HG02623 (cell line): ENCODE data around the gene MAN2A2.
"Not testable (repeated sequence)": the region's sequence is repeated elsewhere in the genome, so short reads cannot be mapped to it uniquely, and the experiment has no call there.

ENCODE experiments used
- ATAC-seq: cut with Tn5 transposase; IDR thresholded peaks from one replicate; pipeline ENCODE4 v1.9.1; 2021; ENCODE audit warnings: moderate library complexity; ENCODE audit not compliant: unreplicated experiment

MAN2A2 gene

DNA sequence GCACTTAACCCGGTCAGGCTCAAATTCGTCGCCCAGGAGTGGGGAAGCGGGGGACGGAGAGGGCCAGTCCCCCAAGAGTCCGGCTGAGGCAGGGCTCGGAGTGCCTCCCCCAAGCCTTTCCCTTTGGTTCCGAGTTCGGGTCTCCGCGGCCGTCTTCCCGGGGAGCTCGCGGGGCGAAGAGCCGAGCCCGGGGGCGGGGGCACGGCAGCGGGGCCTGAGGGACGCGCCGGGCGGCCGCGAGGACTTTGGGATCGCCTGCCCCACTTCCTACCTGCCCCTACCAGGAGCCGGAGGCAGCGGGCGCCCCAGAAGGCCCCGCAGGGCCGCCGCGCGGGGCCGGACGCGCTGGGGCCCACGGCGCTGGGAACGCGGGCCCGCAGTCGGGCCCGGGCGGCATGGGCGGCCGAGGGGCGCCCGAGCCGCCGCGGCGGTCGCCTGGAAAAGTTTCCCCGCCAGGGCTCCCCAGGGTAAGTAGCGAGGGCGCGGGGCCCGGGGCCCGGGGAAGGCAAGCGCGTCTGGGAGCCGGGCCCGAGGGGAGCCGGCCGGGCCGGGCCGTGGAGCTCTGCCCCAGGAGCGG lies 31.9 kb upstream of the MAN2A2 start:
- no peak for ATAC-seq

- ATAC-seq: no peak
These were observed 31.2 kb upstream of the MAN2A2 start for GRCh38 chr15:90871716-90872485.

DNA sequence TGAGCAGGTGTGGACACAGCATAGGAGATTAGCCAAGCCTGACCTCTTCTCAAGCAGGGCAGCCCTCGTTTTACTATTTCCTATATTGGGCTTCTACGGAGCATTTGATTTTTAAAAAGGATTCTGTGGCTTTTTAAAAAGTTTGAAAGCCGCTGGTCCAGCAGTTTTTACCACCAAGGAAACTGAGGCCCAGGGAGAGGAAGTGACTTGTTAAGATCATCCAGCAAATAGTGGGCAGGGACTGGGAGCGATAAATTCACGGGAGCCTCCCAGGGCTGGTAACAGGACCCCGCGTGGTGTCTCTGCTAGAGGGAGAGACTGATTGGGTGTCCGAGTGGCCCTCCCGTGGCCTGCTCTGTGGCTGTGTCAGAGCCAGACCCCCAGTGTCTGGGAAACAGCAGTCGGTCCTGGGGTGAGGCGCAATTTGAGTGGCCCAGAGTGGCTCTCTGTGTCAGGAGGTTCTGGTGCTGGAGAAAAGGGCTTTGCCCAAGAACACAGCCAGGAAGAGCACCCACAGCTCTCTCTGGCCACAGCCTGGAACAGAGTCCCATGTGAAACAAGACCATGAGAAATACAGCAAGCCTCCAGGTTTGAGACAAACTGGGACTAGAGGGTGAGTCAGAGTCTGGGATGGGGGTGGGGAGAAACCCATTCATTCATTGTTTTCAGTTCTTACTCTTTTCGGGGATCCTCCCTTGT lies 30.5 kb upstream of the MAN2A2 start:
- ATAC-seq: no peak

DNA sequence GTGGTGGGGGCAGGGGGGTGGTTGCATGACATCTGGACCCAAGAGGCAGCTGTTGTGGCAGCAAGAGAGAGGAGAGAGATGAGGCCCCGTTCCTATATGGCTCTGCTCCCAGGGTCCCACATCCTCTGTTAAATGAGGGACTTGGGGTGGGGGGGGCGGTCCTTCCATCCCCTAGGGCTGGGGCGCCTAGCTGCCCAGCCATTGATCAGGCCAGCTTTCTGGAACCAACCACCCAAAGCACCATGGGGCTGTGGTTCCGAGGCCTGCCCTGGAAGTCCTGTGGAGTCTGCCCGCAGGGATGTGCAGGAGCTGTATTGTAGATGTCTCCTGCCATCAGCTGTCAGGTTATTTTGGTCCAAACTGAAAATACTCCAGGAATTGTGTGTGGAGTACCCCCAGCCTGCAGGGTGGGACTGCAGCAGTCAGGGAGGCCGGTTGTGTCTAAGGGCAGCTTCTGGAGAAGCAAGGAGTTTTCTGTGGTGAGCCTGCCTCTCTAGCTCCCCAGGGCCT lies 29.6 kb upstream of the MAN2A2 start:
- ATAC-seq: no peak

DNA sequence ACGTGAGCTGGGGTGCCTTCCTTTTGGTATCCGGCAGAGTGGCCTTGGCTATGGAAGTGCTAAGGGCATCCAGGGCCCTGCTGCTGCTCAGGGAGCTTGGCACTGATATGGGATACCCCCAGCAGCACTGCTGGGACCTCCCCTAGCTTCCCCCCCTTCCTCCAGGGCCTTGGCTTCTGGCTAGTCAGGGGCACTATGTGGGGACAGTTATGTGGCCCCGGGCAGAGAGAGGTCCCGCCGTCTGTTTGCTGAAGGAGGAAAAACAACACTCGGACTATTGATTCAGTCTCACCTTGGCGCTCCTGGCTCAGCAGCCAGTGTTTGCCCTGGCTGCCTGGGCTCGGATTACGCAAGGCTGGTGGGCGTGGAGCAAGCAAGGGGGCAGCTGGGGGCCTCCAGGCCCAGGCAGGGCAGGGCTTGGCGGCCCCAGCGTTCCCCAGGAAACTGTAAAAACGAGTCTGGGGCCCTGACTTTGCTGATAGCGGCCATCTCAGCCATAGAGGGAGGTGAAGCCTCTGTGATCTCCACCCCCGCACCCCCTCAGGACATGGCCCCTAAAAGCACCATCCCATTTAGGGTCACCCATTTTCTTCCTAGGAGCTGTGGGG lies 29.0 kb upstream of the MAN2A2 start:
- no peak for ATAC-seq

- not testable (repeated sequence) for ATAC-seq
These were observed 28.1 kb upstream of the MAN2A2 start for GRCh38 chr15:90874986-90875385.

GRCh38 chr15:90875549-90875981 lies 27.5 kb upstream of the MAN2A2 start:
- ATAC-seq: no peak

DNA sequence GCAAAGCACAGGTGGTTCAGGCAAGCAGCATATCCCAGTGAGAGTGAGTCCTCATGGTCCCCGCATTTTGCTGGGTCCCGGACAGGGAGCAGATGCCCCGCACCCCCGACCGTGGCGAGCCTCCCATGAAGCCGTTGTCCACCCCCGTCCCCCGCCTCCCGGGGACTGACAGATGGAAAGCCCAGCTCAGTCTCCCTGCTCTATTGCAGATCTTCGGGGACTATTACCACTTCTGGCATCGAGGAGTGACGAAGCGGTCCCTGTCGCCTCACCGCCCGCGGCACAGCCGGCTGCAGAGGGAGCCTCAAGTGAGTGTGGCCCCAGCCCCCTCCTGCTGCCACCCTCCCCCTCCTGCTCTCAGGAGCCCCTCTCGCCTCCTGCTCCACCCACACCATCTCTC lies 27.1 kb upstream of the MAN2A2 start:
- no peak for ATAC-seq

GRCh38 chr15:90876512-90877170 lies 26.5 kb upstream of the MAN2A2 start:
- ATAC-seq: no peak

GRCh38 chr15:90877315-90877714 lies 25.8 kb upstream of the MAN2A2 start:
- no peak for ATAC-seq

GRCh38 chr15:90877996-90878395 lies 25.1 kb upstream of the MAN2A2 start:
- ATAC-seq: no peak

GRCh38 chr15:90878660-90879059 lies 24.4 kb upstream of the MAN2A2 start:
- no peak for ATAC-seq

DNA sequence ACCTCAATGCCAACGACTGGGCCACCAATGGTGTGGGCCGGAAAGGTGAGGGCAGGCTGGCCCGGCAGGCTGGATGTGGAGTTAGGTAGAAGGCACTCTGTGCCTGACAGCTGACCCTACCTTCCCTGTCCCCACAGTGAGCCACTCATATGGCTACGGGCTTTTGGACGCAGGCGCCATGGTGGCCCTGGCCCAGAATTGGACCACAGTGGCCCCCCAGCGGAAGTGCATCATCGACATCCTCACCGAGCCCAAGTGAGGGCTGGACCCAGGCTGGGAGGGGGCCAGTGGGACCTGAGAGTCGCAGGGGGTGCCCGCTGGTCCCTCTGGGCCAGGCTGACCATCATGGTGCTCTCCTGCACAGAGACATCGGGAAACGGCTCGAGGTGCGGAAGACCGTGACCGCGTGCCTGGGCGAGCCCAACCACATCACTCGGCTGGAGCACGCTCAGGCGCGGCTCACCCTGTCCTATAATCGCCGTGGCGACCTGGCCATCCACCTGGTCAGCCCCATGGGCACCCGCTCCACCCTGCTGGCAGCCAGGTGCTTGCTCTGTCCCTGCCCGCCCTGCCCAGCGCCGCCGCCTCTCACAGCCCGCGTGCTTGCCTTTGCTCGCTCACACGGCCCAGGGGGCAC lies 23.3 kb upstream of the MAN2A2 start:
- ATAC-seq: no peak

- no peak for ATAC-seq
These were observed 22.5 kb upstream of the MAN2A2 start for GRCh38 chr15:90880381-90881145.

DNA sequence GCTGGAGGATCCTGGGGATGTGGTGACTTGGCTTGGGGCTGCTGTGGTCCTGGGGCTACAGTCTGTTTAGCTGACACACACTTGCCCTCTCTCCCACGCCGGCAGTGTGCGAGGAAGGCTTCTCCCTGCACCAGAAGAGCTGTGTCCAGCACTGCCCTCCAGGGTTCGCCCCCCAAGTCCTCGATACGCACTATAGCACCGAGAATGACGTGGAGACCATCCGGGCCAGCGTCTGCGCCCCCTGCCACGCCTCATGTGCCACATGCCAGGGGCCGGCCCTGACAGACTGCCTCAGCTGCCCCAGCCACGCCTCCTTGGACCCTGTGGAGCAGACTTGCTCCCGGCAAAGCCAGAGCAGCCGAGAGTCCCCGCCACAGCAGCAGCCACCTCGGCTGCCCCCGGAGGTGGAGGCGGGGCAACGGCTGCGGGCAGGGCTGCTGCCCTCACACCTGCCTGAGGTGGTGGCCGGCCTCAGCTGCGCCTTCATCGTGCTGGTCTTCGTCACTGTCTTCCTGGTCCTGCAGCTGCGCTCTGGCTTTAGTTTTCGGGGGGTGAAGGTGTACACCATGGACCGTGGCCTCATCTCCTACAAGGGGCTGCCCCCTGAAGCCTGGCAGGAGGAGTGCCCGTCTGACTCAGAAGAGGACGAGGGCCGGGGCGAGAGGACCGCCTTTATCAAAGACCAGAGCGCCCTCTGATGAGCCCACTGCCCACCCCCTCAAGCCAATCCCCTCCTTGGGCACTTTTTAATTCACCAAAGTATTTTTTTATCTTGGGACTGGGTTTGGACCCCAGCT lies 21.7 kb upstream of the MAN2A2 start:
- ATAC-seq: no peak

- ATAC-seq: no peak
These were observed 21.0 kb upstream of the MAN2A2 start for GRCh38 chr15:90881978-90882721.

GRCh38 chr15:90882781-90883525 lies 20.1 kb upstream of the MAN2A2 start:
- no peak for ATAC-seq
